Measurements from ENCODE around the gene DOCK9.

GRCh38 chr13:98941126-98941525 lies 36.7 kb downstream of the DOCK9 start:
- TF ChIP-seq CTCF (IDR thresholded peaks at IDR 0.05) (no peak), TCF7L2 (IDR thresholded peaks at IDR 0.05; ENCODE audit: low read depth, low read length) (no peak), POLR2AphosphoS5 (IDR thresholded peaks at IDR 0.05; ENCODE audit: low read depth, low read length) (no peak), REST (IDR thresholded peaks at IDR 0.05; ENCODE audit: insufficient read depth in 1 of 2, low read depth in 2 of 2, low read length in 1 of 2) (no peak)

All from Panc1 (cell line).